ENCODE data around the gene MKNK1.
"Not testable (repeated sequence)": the region's sequence is repeated elsewhere in the genome, so short reads cannot be mapped to it uniquely, and the experiment has no call there.

DNA sequence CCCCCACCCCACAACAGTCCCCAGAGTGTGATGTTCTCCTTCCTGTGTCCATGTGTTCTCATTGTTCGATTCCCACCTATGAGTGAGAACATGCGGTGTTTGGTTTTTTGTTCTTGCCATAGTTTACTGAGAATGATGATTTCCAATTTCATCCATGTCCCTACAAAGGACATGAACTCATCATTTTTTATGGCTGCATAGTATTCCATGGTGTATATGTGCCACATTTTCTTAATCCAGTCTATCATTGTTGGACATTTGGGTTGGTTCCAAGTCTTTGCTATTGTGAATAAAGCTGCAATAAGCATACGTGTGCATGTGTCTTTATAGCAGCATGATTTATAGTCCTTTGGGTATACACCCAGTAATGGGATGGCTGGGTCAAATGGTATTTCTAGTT is 47.1 kb upstream of the MKNK1 start:
- TF ChIP-seq, protein P1, sequence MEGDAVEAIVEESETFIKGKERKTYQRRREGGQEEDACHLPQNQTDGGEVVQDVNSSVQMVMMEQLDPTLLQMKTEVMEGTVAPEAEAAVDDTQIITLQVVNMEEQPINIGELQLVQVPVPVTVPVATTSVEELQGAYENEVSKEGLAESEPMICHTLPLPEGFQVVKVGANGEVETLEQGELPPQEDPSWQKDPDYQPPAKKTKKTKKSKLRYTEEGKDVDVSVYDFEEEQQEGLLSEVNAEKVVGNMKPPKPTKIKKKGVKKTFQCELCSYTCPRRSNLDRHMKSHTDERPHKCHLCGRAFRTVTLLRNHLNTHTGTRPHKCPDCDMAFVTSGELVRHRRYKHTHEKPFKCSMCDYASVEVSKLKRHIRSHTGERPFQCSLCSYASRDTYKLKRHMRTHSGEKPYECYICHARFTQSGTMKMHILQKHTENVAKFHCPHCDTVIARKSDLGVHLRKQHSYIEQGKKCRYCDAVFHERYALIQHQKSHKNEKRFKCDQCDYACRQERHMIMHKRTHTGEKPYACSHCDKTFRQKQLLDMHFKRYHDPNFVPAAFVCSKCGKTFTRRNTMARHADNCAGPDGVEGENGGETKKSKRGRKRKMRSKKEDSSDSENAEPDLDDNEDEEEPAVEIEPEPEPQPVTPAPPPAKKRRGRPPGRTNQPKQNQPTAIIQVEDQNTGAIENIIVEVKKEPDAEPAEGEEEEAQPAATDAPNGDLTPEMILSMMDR (conservative IDR thresholded peaks at IDR 0.05), result not testable (repeated sequence)
- not testable (repeated sequence) for TF ChIP-seq EZH2 (IDR thresholded peaks at IDR 0.05; ENCODE audit: low read depth)
